B cell (primary cell): Measurements from ENCODE around the gene EPM2A.

ENCODE experiments used
- CTCF ChIP-seq: fragments of 200-600 bp; IDR thresholded peaks from one replicate; pipeline ENCODE4 v1.8.0; 2022; ENCODE audit warnings: antibody characterized with exemption, mild to moderate bottlenecking
- EZH2 ChIP-seq: IDR thresholded peaks from 2 replicates; pipeline ENCODE4 v1.6.1; 2012; ENCODE audit warnings: borderline replicate concordance, low read depth, mild to moderate bottlenecking, moderate library complexity, low read length; ENCODE audit not compliant: insufficient read depth, poor library complexity, severe bottlenecking

- TF ChIP-seq CTCF (no peak), EZH2 (no peak)
These were observed 35.9 kb downstream of the EPM2A start for GRCh38 chr6:145699462-145699861.
